Keratinocyte (primary cell): ENCODE data around the gene DUSP8.

Experiments
- EZH2 ChIP-seq: IDR thresholded peaks from one replicate; pipeline ENCODE4 v1.6.1; 2012; ENCODE audit warnings: inconsistent platforms, mild to moderate bottlenecking, low read length, moderate library complexity
- TF ChIP-seq, protein P1 (sequence below), 3 experiments: IDR thresholded peaks in 1 of 3; conservative IDR thresholded peaks in 1 of 3; optimal IDR thresholded peaks in 1 of 3; 2 replicates in 2 of 3; 3 replicates in 1 of 3; pipeline versions ENCODE3 to v1.5.1; 2011; ENCODE audit warnings: low read length in 3 of 3, mild to moderate bottlenecking in 3 of 3, moderate library complexity in 2 of 3, control low read depth in 1 of 3, inconsistent platforms in 1 of 3; ENCODE audit not compliant: insufficient read depth in 2 of 3; ENCODE audit errors: extremely low read depth in 1 of 3

- TF ChIP-seq, protein P1, sequence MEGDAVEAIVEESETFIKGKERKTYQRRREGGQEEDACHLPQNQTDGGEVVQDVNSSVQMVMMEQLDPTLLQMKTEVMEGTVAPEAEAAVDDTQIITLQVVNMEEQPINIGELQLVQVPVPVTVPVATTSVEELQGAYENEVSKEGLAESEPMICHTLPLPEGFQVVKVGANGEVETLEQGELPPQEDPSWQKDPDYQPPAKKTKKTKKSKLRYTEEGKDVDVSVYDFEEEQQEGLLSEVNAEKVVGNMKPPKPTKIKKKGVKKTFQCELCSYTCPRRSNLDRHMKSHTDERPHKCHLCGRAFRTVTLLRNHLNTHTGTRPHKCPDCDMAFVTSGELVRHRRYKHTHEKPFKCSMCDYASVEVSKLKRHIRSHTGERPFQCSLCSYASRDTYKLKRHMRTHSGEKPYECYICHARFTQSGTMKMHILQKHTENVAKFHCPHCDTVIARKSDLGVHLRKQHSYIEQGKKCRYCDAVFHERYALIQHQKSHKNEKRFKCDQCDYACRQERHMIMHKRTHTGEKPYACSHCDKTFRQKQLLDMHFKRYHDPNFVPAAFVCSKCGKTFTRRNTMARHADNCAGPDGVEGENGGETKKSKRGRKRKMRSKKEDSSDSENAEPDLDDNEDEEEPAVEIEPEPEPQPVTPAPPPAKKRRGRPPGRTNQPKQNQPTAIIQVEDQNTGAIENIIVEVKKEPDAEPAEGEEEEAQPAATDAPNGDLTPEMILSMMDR (optimal IDR thresholded peaks at IDR 0.05 in 1 of 3, IDR thresholded peaks at IDR 0.05 in 1 of 3, conservative IDR thresholded peaks at IDR 0.05 in 1 of 3; ENCODE audit: extremely low read depth in 1 of 3, insufficient read depth in 2 of 3, low read length in 3 of 3) = no peak
- no peak for TF ChIP-seq EZH2
These were observed 46.2 kb upstream of the DUSP8 start for GRCh38 chr11:1618231-1618630.
